IPS DF 19.7 (cell line): ENCODE data around the gene PYROXD2.
"Not testable (repeated sequence)": the region's sequence is repeated elsewhere in the genome, so short reads cannot be mapped to it uniquely, and the experiment has no call there.

ENCODE experiments used
- DNase-seq: peaks from one replicate; pipeline ENCODE4 v3.0.0-alpha.2; 2013; ENCODE audit warnings: low read depth, low spot score

The PYROXD2 gene

GRCh38 chr10:98367604-98368451 is 47.2 kb downstream of the PYROXD2 start:
- no peak for DNase-seq

GRCh38 chr10:98366062-98366530 is 48.9 kb downstream of the PYROXD2 start:
- no peak for DNase-seq

GRCh38 chr10:98365406-98366061 is 49.4 kb downstream of the PYROXD2 start:
- DNase-seq = no peak

GRCh38 chr10:98364432-98365102 is 50.4 kb downstream of the PYROXD2 start:
- no peak for DNase-seq

- DNase-seq = no peak
These were observed 51.8 kb downstream of the PYROXD2 start for GRCh38 chr10:98363220-98363619.

GRCh38 chr10:98361131-98362025 is 53.6 kb downstream of the PYROXD2 start:
- no peak for DNase-seq

GRCh38 chr10:98357194-98357822 is 57.7 kb downstream of the PYROXD2 start:
- DNase-seq = no peak

- no peak for DNase-seq
These were observed 60.5 kb downstream of the PYROXD2 start for GRCh38 chr10:98354491-98354890.

GRCh38 chr10:98353170-98353569 is 61.8 kb downstream of the PYROXD2 start:
- DNase-seq = no peak

GRCh38 chr10:98351831-98352402 is 63.1 kb downstream of the PYROXD2 start:
- no peak for DNase-seq

GRCh38 chr10:98349508-98349922 is 65.5 kb downstream of the PYROXD2 start:
- no peak for DNase-seq

GRCh38 chr10:98346847-98347246 is 68.1 kb downstream of the PYROXD2 start:
- DNase-seq = no peak

GRCh38 chr10:98344589-98345038 is 70.4 kb downstream of the PYROXD2 start:
- DNase-seq = no peak

- not testable (repeated sequence) for DNase-seq
These were observed 73.3 kb downstream of the PYROXD2 start for GRCh38 chr10:98341701-98342100.

- DNase-seq = no peak
These were observed 74.1 kb downstream of the PYROXD2 start for GRCh38 chr10:98340940-98341310.

- no peak for DNase-seq
These were observed 74.6 kb downstream of the PYROXD2 start for GRCh38 chr10:98340261-98340939.

GRCh38 chr10:98339799-98340198 is 75.2 kb downstream of the PYROXD2 start:
- no peak for DNase-seq

GRCh38 chr10:98338896-98339295 is 76.1 kb downstream of the PYROXD2 start:
- no peak for DNase-seq

GRCh38 chr10:98338318-98338717 is 76.7 kb downstream of the PYROXD2 start:
- no peak for DNase-seq

GRCh38 chr10:98337484-98337883 is 77.5 kb downstream of the PYROXD2 start:
- no peak for DNase-seq
